GM12878 (cell line): ENCODE results near the gene UBXN4. TPM values are rescaled to one million over a fixed set of nuclear protein-coding genes. Genes with fewer than 3 reads are reported as not detected.

ENCODE experiments used
- ATAC-seq: fragments of 200-7000 bp; cut with Tn5 transposase; 3 replicates; pipeline ENCODE4 v1.9.1; 2020; ENCODE audit warnings: mild to moderate bottlenecking, moderate library complexity
- BruUV-seq: library from RNA; stranded (reverse); fragments of 400-500 nt; replicated peaks from 2 replicates; lab custom pipeline; 2021; lab: Mats Ljungman, UMichigan
- CTCF ChIA-PET: fragments of 300-600 bp; sonication (Branson Sonifier 250); formaldehyde crosslinking; extraction: SDS; loops from one replicate; lab custom pipeline; 2021; ENCODE audit warnings: inconsistent platforms; lab: Yijun Ruan, JAX
- POLR2A ChIA-PET: fragments of 350-600 bp; formaldehyde crosslinking; extraction: SDS; loops from one replicate; lab custom pipeline; 2021; ENCODE audit warnings: inconsistent platforms; lab: Charles Lee
- RAD21 ChIA-PET: fragments of 300-600 bp; sonication (Branson Sonifier 250); formaldehyde crosslinking; loops from one replicate; lab custom pipeline; 2023; ENCODE audit warnings: antibody characterized with exemption; ENCODE audit not compliant: unreplicated experiment; lab: Charles Lee
- SMC1A ChIA-PET: fragments of 300-600 bp; sonication (Branson Sonifier 250); formaldehyde crosslinking; loops from one replicate; lab custom pipeline; 2023; ENCODE audit not compliant: unreplicated experiment, uncharacterized antibody; lab: Charles Lee
- DNase-seq: peaks from one replicate; pipeline ENCODE4 v3.0.0-alpha.2; 2011; ENCODE audit warnings: low read depth, low spot score
- FAIRE-seq: peaks from 3 replicates; lab custom pipeline; 2011; peaks lifted over from hg19 to GRCh38; lab: Jason Lieb, UNC
- H2AFZ ChIP-seq: 2 replicates; pipeline ENCODE4 v1.6.0; 2011; ENCODE audit warnings: low read depth, low read length, control low read depth; ENCODE audit not compliant: control insufficient read depth
- H3K27ac ChIP-seq: 2 replicates; pipeline ENCODE4 v1.5.1; 2011; ENCODE audit warnings: control low read depth; ENCODE audit not compliant: control insufficient read depth, insufficient read depth
- H3K27me3 ChIP-seq, 2 experiments: replicated peaks in 1 of 2; 2 replicates each; pipeline versions ENCODE4 v1.6.0 to v1.6.1; 2011; ENCODE audit warnings: low read length in 1 of 2; ENCODE audit not compliant: control insufficient read depth in 2 of 2, insufficient read depth in 2 of 2
- H3K36me3 ChIP-seq, 2 experiments: 2 replicates each; pipeline ENCODE4 v1.5.1; 2011; ENCODE audit warnings: low read length in 1 of 2; ENCODE audit not compliant: control insufficient read depth in 2 of 2, insufficient read depth in 2 of 2
- H3K4me1 ChIP-seq: 2 replicates; pipeline ENCODE4 v1.6.1; 2011; ENCODE audit warnings: mild to moderate bottlenecking, low read length, moderate library complexity, mixed read lengths; ENCODE audit not compliant: control insufficient read depth, insufficient read depth
- H3K4me2 ChIP-seq: 2 replicates; pipeline ENCODE4 v1.6.0; 2011; ENCODE audit warnings: control low read depth; ENCODE audit not compliant: control insufficient read depth, insufficient read depth
- H3K4me3 ChIP-seq: fragments of 200-600 bp; sonication (generic); 2 replicates; pipeline ENCODE4 v1.5.1; 2016
- H3K79me2 ChIP-seq: 2 replicates; pipeline ENCODE4 v1.6.0; 2011; ENCODE audit warnings: low read length; ENCODE audit not compliant: control insufficient read depth, insufficient read depth
- H3K9ac ChIP-seq: 2 replicates; pipeline ENCODE4 v1.8.0; 2011; ENCODE audit warnings: low read length, control low read depth, mixed read lengths; ENCODE audit not compliant: control insufficient read depth, insufficient read depth
- H3K9me3 ChIP-seq: replicated peaks from 3 replicates; pipeline ENCODE4 v1.5.1; 2011; ENCODE audit warnings: mild to moderate bottlenecking, low read length; ENCODE audit not compliant: control insufficient read depth, insufficient read depth
- H4K20me1 ChIP-seq: 2 replicates; pipeline ENCODE4 v1.6.0; 2011; ENCODE audit not compliant: control insufficient read depth, insufficient read depth
- CBFB ChIP-seq: IDR thresholded peaks from 2 replicates; pipeline ENCODE4 v1.6.1; 2016; ENCODE audit warnings: antibody characterized with exemption, low read depth
- CTCF ChIP-seq, 3 experiments: IDR thresholded peaks in 2 of 3; conservative IDR thresholded peaks in 1 of 3; 2 replicates each; pipeline ENCODE4 v1.5.1; 2011; ENCODE audit warnings: low read depth in 3 of 3, low read length in 3 of 3, mild to moderate bottlenecking in 3 of 3, control low read depth in 2 of 3, moderate library complexity in 2 of 3, inconsistent platforms in 1 of 3, mixed read lengths in 1 of 3; ENCODE audit not compliant: control insufficient read depth in 2 of 3, insufficient read depth in 1 of 3; ENCODE audit errors: extremely low read depth in 1 of 3
- YBX1 ChIP-seq: fragments of 450-650 bp; IDR thresholded peaks from 2 replicates; pipeline ENCODE4 v1.6.1; 2016; ENCODE audit warnings: antibody characterized with exemption
- ZNF592 ChIP-seq: fragments of 450-650 bp; IDR thresholded peaks from 2 replicates; pipeline ENCODE4 v1.6.1; 2017; ENCODE audit warnings: mild to moderate bottlenecking, moderate library complexity
- WGBS: methylation state at CpG from one replicate; pipeline ENCODE4 v1.1.6; 2016; ENCODE audit warnings: low lambda C conversion rate; ENCODE audit not compliant: insufficient replicate concordance, insufficient coverage; ENCODE audit errors: missing lambda C conversion rate; 5-methylcytosine and 5-hydroxymethylcytosine counted together
- in situ Hi-C: fragments of 300-500 bp; cut with MboI; formaldehyde crosslinking; loops from 9 replicates; pipeline ENCODE4 v1.14.3; 2018; ENCODE audit warnings: mixed read lengths
- intact Hi-C: fragments of 100-400 bp; cut with micrococcal nuclease; formaldehyde crosslinking; loops from one replicate; pipeline ENCODE4 v1.14.2; 2022; ENCODE audit not compliant: unreplicated experiment
- polyA plus RNA-seq, 11 experiments: library from polyadenylated mRNA; depleted of rRNA in 4 of 11; unstranded in 6 of 11; stranded (reverse) in 5 of 11; fragments of >200 nt; fragmentation: Nextera tagmentation in 4 of 11; fragmentation: Illumina TruSeq in 1 of 11; extraction: Ambion mirVana in 4 of 11; extraction: Trizol in 1 of 11; gene quantifications; 1 replicate in 1 of 11; 2 replicates in 10 of 11; pipeline versions ENCODE4 v1.2.1 to v1.2.3, GENCODE V29; 2011 to 2016; ENCODE audit warnings: inconsistent platforms in 2 of 11, missing spikeins in 2 of 11, low read depth in 1 of 11
- total RNA-seq, 4 experiments: library from RNA; depleted of rRNA in 3 of 4; stranded (reverse); fragments of >200 nt in 3 of 4; fragmentation: Illumina TruSeq in 1 of 4; extraction: Trizol in 1 of 4; gene quantifications; 2 replicates each; pipeline versions ENCODE4 v1.2.1 to v1.2.3, GENCODE V29; 2013 to 2021

The UBXN4 gene
- total and polyA plus RNA-seq, 10 of the 15 experiments (the other 5 are each of a cell fraction or from before 2014, with no cell fraction given): 52.6 to 133 (median 71.9) TPM

GRCh38 chr2:135798762-135799161 lies 57.1 kb downstream of the UBXN4 start:
- Histone ChIP-seq H2AFZ (no peak overlapping the region), H3K9ac (no peak overlapping the region), H3K4me1 (peaks cover 10% of the 10 kb centered on the region), H3K4me3 (no peak overlapping the region), H4K20me1 (no peaks in the 10 kb centered on the region), H3K27ac (no peak overlapping the region)
- no TSS peak for BruUV-seq
- 21% methylated on average over 4 of the region's 4 CpGs for WGBS
- in situ Hi-C loops: no loop called here
- RAD21 ChIA-PET: interaction anchor here (0.9 to 2.4 kb wide), 4 partner anchors 12 to 794 kb away, joined by 3 to 16 read pairs (median 4); no protein-coding TSS in a partner anchor
- intact Hi-C loops: loop anchor here (5.0 kb wide), 2 partner anchors 326 to 796 kb away; no protein-coding TSS in a partner anchor
- TF ChIP-seq CTCF (IDR thresholded peaks at IDR 0.05 in 2 of 3, conservative IDR thresholded peaks at IDR 0.05 in 1 of 3; ENCODE audit: control insufficient read depth in 2 of 3, extremely low read depth in 1 of 3, insufficient read depth in 1 of 3, low read depth in 3 of 3, low read length in 3 of 3): peak in 1 of 3 experiments; percentile 34; a peak in 1 of 6 replicates
- no peak for TF ChIP-seq ZNF592
- TF ChIP-seq CBFB: no peak
- no peak for TF ChIP-seq YBX1
- TF ChIP-seq, all 136 proteins: peak for 1
- ChIA-PET CTCF (interaction anchor here (0.6 to 5.8 kb wide), 22 partner anchors 9 to 804 kb away, joined by 3 to 46 read pairs (median 10); partner anchors contain the start of gene MCM6), POLR2A (no interaction called here), SMC1A (interaction anchor here (1.0 to 3.2 kb wide), 6 partner anchors 15 to 213 kb away, joined by 3 to 14 read pairs (median 4); no protein-coding TSS in a partner anchor)
- no peaks in the 10 kb centered on the region for H3K36me3 ChIP-seq
- DNase-seq: no peak
- H3K9me3 ChIP-seq: peaks cover 5% of the 10 kb centered on the region; the same call in 2 of the 3 replicates
- peak; percentile 23; the same call in 1 of the 3 replicates for ATAC-seq
- no peak overlapping the region for H3K4me2 ChIP-seq
- no peaks in the 10 kb centered on the region for H3K79me2 ChIP-seq
- H3K27me3 ChIP-seq: no peaks in the 10 kb centered on the region
- no peak for FAIRE-seq
